GM19193 (cell line): Measurements from ENCODE around the gene DICER1.

Experiments used
- POLR2A ChIP-seq: IDR thresholded peaks from 4 replicates; pipeline ENCODE4 v1.6.1; 2011; ENCODE audit not compliant: insufficient read depth, insufficient read length; ENCODE audit errors: extremely low read depth

DICER1 gene

DNA sequence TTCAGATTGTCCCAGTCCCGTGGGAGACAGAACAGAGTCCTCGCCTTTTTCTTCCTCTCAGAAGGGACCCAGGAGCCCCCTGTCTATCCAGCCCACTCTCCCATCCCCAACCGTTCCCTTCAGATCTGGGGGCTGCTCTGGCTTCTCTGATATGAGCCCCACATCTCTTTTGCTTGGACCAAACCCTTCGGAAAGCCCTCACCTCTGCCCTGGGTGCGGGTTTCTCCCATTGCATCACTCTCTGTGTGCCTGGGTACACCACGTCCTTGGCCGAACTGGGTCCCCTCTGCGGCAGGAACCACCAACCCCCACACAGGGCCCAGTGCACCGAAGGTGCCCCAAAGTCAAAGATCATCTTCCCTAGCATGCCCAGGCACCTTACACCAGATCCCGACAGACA lies 87.8 kb downstream of the DICER1 start:
- no peak for TF ChIP-seq POLR2A

DNA sequence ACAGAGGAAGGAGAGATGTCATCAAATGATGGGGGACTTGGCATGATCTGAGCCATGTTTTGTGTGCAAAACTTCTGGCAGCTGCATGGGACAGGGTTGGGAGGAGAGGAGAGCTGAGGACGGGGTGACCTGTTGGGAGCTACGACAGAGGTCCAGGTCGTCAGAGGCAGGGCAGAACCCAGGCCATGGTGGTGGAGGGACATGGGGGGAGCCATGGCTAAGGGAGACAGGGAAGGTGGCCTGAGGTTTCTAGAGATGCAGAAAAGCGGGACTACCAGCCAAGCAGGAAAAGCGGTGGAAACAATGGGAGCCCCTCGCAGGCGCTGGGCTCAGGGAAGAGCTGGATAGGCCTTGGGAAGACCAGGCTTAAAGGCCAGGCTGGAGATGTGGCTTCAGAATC lies 88.3 kb downstream of the DICER1 start:
- no peak for TF ChIP-seq POLR2A

- TF ChIP-seq POLR2A: no peak
Observed at GRCh38 chr14:95068521-95068920, 88.8 kb downstream of the DICER1 start.

DNA sequence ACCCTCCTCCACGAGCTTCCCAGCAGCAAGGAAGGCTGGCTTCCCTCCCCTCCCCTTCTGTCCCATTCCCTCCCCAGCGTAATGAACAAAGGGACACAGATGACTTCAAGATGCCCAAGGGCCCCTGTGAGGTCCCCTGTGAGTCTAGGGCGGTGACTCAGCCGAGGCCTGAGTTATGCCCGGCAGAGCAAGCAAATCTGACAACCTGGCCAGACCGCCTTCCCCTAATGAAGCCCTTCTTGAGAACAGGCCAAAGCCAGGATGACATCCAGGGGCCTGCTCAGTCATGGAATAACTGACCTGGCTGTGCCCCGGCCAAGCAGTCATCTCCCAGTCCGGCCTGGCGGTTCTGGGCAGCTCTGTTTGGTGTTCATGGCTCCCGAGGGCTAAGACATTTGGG lies 89.2 kb downstream of the DICER1 start:
- TF ChIP-seq POLR2A: no peak

DNA sequence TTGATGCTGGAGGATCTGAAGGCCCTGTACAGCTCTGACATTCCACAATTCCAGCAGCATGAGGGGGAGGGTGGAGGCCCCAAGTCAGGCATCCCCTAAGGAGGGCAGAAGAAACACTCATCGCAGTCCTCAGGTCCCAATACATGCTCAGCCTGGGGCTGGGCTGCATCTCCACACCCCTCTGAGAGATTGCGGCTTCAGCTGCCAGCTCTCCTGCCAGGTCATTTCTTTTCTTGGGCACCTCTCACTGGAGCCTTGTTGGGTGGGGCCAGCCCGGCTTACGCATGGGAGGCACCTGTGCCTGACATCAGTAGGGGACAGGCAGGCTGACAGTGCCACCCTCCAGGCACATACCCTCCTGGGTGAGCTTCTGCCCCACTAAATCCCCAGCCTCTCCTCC lies 89.8 kb downstream of the DICER1 start:
- TF ChIP-seq POLR2A: no peak

DNA sequence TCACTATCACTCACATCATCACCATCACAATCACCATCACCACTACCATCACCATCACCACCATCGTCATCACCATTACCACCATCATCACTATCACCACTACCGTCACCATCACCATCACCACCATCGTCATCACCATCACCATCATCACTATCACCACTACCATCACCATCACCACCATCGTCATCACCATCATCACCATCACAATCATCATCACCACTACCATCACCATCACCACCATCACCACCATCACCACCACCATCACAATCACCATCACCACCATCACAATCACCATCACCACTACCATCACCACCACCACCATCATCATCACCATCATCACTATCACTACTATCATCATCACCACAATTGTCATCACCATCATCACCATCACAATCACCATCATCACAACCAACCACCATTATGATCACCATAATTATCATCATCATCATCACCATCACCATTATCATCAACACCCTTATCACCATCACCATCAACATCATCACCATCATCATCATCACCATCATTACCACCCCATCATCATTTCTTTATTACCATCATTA lies 90.8 kb downstream of the DICER1 start:
- TF ChIP-seq POLR2A: no peak

- no peak for TF ChIP-seq POLR2A
Observed at GRCh38 chr14:95065411-95065810, 91.9 kb downstream of the DICER1 start.

DNA sequence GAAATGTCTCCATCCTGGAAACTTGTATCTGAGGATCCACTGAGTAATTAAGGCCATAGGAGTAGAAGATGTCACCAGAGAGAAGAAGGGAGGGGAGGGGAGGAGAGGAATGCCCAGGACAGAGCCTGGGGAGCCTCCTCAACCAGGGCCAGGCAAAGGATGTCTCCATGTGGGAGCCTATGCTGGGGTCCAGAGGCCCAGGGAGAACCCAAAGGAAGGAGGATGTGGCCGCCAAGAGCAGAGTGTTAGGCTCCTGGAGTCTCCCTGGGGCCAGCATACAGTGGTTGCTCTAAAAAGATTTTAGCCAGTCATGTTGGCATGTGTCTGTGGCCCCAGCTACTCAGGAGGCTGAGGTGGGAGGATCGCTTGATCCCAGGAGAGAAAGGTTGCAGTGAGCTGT lies 92.6 kb downstream of the DICER1 start:
- no peak for TF ChIP-seq POLR2A

DNA sequence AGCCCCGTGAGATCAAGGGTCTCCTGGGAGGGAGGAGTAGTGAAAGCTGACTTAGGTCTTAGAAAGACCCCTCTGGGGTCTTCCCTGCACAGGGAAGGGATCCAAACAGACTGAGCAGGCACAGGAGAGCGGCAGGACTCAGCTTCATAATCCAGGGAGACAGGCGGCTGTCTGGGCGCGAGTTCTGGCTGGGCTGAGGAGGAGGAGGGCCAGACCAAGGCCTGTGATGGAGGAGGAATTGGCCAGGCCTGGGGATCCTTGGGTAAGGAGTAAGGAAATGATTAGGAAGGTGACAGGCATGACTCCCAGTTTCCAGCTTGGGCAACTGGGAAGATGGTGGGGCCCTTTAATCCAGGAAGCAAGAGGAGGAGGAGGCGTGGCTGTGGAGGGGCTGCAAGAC lies 93.1 kb downstream of the DICER1 start:
- no peak for TF ChIP-seq POLR2A

GRCh38 chr14:95063391-95063790 lies 93.9 kb downstream of the DICER1 start:
- no peak for TF ChIP-seq POLR2A

DNA sequence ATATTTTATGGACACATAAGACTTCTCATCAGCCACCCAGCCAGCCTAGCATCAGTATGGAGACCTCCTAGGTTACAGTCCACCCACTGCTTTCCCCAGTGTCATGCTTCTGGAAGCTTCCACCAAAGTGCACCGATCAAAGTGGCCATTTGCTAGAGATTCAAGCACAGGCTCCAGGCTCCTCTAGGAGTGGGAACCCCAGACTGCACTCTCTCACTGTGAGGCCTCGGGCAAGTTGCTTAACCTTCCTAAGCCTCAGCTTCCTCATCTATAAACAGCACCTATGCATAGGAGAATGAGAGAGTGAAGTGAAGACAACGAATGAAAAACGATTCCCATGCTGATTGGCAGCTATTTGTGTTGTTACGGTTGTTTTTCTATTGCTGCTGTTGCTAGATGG lies 94.4 kb downstream of the DICER1 start:
- TF ChIP-seq POLR2A: no peak

GRCh38 chr14:95062220-95062619 lies 95.1 kb downstream of the DICER1 start:
- TF ChIP-seq POLR2A: no peak

DNA sequence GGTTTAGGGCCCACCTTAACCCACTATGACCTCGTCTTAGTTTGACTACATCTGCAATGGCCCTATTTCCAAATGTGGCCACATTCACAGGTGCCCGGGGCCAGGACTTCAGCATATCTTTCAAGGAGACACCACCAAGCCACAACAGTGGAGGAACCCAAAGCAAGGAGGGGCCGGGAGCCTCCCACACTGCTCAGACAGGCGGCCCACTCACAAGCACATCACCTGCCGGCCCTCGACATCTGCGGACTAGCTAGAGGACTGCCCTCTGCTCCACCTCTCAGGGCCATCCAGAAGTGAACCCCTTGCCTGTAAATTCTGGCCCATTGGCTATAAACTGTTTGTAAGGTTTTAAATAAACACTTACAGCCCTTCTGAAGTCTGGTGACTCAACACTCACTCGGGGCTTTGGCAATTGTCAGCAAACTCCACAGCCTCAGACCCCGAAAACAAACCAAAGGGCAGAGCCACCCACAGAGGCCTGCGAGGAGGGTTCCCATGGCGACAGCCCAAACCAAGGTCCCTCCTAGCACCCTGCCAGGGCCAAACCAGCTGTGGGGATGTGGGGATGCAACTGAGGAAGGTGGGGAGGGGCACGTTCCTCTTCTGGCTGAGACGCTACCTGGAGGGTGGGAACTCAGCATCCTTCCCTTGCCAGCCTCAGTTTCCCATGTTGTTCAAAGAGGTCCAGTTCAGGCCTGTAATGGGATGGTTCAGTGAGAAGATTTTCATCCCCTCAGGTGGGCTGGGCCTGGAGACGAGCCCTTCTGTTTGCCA lies 95.8 kb downstream of the DICER1 start:
- TF ChIP-seq POLR2A: no peak

DNA sequence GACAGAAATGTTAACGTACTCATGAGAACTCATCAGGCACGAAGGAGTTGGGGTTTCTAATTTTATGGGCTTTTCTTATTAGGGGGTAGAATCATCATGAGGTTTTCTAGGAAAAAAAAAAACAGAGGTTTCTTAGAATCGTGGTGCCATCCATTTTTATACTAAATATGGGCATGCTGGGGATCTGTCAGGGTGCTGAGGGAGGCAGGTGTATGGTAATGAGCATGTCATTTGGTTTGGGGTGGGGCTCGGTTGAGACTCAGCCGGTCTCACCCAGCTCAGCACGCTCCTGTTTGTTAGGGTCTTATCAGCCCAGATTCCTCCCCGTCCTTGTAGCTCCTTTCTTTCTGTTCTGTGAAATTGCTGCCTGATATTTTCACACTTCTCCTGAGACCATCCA lies 98.2 kb downstream of the DICER1 start:
- no peak for TF ChIP-seq POLR2A

DNA sequence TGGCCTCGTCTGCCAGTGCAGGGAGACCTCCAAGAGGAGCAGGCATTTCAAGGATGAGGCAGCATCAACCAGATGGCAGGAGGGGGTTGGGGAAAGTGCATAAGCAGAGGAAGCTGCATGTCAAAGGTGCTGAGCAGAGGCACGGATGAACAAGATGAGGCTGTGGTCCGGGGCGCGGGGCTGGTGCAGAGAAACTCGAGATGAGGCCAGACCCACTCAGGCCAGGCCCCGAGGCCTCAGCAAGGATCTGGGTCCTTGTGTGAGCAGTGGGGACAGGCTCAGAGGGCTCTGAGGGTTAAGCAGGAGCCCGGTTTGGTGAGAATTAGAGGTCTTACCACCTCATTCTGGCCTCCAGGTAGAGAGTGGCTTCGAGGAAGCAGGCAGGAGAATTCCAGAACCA lies 98.8 kb downstream of the DICER1 start:
- TF ChIP-seq POLR2A: no peak

DNA sequence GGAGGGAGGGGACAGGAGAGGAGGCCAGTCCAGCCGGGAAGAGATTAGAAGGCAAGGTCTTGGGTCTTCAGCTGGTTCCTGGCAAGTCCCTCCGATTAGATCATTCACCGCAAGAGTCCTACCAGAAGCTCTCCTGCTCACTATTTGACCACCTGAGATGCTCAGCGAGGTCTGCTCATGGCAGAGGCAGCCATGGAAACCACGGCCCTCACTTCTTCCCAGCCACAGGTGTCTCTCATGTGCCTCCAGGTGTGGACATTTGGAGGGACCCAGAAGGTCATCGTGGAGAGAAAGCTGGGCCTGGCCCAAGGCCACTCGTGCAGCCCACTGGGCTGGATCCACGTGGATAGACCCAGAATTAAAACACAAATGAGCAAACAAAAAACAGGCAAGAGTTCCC lies 99.5 kb downstream of the DICER1 start:
- no peak for TF ChIP-seq POLR2A

DNA sequence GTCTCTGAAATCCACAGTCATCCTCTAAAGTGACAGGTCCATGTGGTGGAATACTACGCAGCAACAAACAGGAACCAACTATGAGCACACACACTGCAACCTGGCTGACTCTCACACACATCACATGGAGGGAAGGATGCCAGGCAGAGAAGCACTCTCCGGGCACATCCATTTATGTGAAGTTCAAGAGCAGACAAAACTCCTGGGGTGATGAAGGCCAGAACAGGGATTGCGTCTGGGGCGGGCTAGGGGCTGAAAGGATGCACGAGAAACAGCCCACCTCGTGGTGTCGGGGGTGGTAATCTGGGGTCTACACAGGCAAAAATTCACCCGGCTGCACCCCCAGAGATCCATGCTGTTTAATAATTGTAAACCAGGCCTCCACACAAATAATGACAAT lies 100.2 kb downstream of the DICER1 start:
- no peak for TF ChIP-seq POLR2A
